Adrenal gland (tissue), 5 donors: ENCODE data around the gene GNAL.

Source experiments
- CTCF ChIP-seq, 6 experiments: fragments of 450-650 bp in 4 of 6; fragments of 200-600 bp in 2 of 6; sonication (generic) in 1 of 6; IDR thresholded peaks; 1 replicate in 5 of 6; 2 replicates in 1 of 6; pipeline versions ENCODE4 v1.5.1 to v1.8.0; 2016 to 2021; ENCODE audit warnings: antibody characterized with exemption in 6 of 6, mild to moderate bottlenecking in 2 of 6, moderate library complexity in 1 of 6
- POLR2A ChIP-seq, 2 donors: fragments of 450-650 bp; IDR thresholded peaks; one replicate each; pipeline ENCODE4 v1.6.1; 2017; ENCODE audit warnings: antibody characterized with exemption in 2 of 2, mild to moderate bottlenecking in 2 of 2, moderate library complexity in 1 of 2
- donor health status: DM: no; HTN: no; CAD: no.

GRCh38 chr18:11663439-11664029 is 25.5 kb upstream of the GNAL start:
- TF ChIP-seq POLR2A (IDR thresholded peaks at IDR 0.05) (no peak), CTCF (IDR thresholded peaks at IDR 0.05) (no peak)
